MCF 10A (cell line): Measurements from ENCODE around the gene DUS1L. TPM values are rescaled to one million over a fixed set of nuclear protein-coding genes. Genes with fewer than 3 reads are reported as not detected.

ENCODE experiments used
- BruUV-seq: library from RNA; stranded (reverse); fragments of 400-500 nt; replicated peaks from 2 replicates; lab custom pipeline; 2021; lab: Mats Ljungman, UMichigan
- CTCF ChIA-PET: fragments of 300-600 bp; sonication (Branson Sonifier 250); formaldehyde crosslinking; extraction: SDS; loops from one replicate; lab custom pipeline; 2021; ENCODE audit warnings: antibody characterized with exemption, inconsistent platforms; lab: Yijun Ruan, JAX
- POLR2A ChIA-PET: fragments of 300-600, 350-650 bp; sonication (Branson Sonifier 250); formaldehyde crosslinking; extraction: SDS; loops from one replicate; lab custom pipeline; 2020; ENCODE audit warnings: antibody characterized with exemption, inconsistent platforms; lab: Yijun Ruan, JAX
- DNase-seq: peaks from one replicate; pipeline ENCODE4 v3.0.0-alpha.2; 2018; ENCODE audit not compliant: unreplicated experiment
- H3K27ac Mint-ChIP-seq: one replicate; pipeline ENCODE4 v1.8.0; 2022; ENCODE audit warnings: mild to moderate bottlenecking, low read depth, mixed read lengths; ENCODE audit not compliant: unreplicated experiment
- H3K27me3 Mint-ChIP-seq: one replicate; pipeline ENCODE4 v1.8.0; 2022; ENCODE audit warnings: mixed read lengths; ENCODE audit not compliant: insufficient read depth, unreplicated experiment
- H3K36me3 Mint-ChIP-seq: one replicate; pipeline ENCODE4 v1.8.0; 2022; ENCODE audit warnings: mild to moderate bottlenecking, moderate library complexity, mixed read lengths; ENCODE audit not compliant: insufficient read depth, unreplicated experiment
- H3K4me1 Mint-ChIP-seq: one replicate; pipeline ENCODE4 v1.8.0; 2022; ENCODE audit warnings: mixed read lengths; ENCODE audit not compliant: insufficient read depth, unreplicated experiment
- H3K4me3 Mint-ChIP-seq: one replicate; pipeline ENCODE4 v1.8.0; 2022; ENCODE audit warnings: mild to moderate bottlenecking, moderate library complexity, mixed read lengths; ENCODE audit not compliant: unreplicated experiment
- H3K9me3 Mint-ChIP-seq: one replicate; pipeline ENCODE4 v1.8.0; 2022; ENCODE audit warnings: mixed read lengths; ENCODE audit not compliant: unreplicated experiment
- CTCF ChIP-seq: fragments of 200-600 bp; IDR thresholded peaks from one replicate; pipeline ENCODE4 v1.8.0; 2022; ENCODE audit warnings: antibody characterized with exemption, mild to moderate bottlenecking; ENCODE audit not compliant: unreplicated experiment
- intact Hi-C: fragments of 100-400 bp; cut with micrococcal nuclease; formaldehyde crosslinking; loops from 2 replicates; pipeline ENCODE4 v1.14.1; 2022
- total RNA-seq: library from RNA; stranded (reverse); gene quantifications from 2 replicates; pipeline ENCODE4 v1.2.3, GENCODE V29; 2022

The DUS1L gene
- total RNA-seq, 1 experiment from 2014 or later = 116 TPM

DNA sequence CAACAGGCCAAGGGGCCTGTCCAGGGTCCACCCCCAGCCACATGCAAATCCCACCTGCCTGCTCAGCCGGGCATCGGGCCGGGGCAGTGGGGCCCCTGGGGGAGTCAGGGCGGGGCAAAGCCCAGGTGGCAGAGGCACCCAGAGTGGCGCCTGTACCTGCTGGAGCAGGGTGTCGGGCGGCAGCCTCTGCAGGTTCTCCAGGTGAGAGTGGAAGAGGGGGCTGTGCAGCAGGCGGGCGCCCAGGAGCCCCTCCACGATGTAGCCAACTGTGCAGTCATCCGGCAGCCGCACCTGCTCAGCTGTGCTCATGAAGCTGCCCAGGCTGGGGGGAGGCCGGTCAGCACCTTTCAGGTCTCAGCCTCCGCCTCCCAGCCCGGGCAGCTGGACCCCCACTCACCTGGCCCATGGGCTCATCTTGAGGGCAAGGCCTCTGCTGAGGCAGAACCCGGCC, 16.1 kb downstream of the DUS1L start:
- no peak for DNase-seq
- TF ChIP-seq CTCF = no peak
- BruUV-seq = no TSS peak
- intact Hi-C loops = no loop called here
- CTCF ChIA-PET = interaction anchor here (2.0 kb wide), 1 partner anchor 13 kb away, joined by 7 read pairs; no protein-coding TSS in a partner anchor
- Mint-ChIP-seq H3K4me1 (no peaks in the 10 kb centered on the region), H3K4me3 (no peak overlapping the region), H3K27me3 (no peaks in the 10 kb centered on the region), H3K27ac (no peak overlapping the region), H3K9me3 (no peaks in the 10 kb centered on the region), H3K36me3 (peaks cover 20% of the 10 kb centered on the region)
- POLR2A ChIA-PET = interaction anchor here (1.0 to 3.0 kb wide), 4 partner anchors 8 to 56 kb away, joined by 3 to 11 read pairs (median 8); partner anchors contain the start of genes DCXR and DUS1L

GRCh38 chr17:82049106-82049505, 16.5 kb downstream of the DUS1L start:
- intact Hi-C loops = no loop called here
- POLR2A ChIA-PET = interaction anchor here (3.0 kb wide), 1 partner anchor 11 kb away, joined by 11 read pairs; the partner anchor contains the start of gene DCXR
- CTCF ChIA-PET = no interaction called here
- Mint-ChIP-seq H3K4me1 (no peaks in the 10 kb centered on the region), H3K9me3 (no peaks in the 10 kb centered on the region), H3K36me3 (peaks cover 20% of the 10 kb centered on the region), H3K27ac (no peak overlapping the region), H3K27me3 (no peaks in the 10 kb centered on the region), H3K4me3 (no peak overlapping the region)
- no TSS peak for BruUV-seq
- no peak for TF ChIP-seq CTCF
- no peak for DNase-seq

GRCh38 chr17:82048571-82048971, 17.0 kb downstream of the DUS1L start:
- BruUV-seq = no TSS peak
- ChIA-PET POLR2A (interaction anchor here (3.0 kb wide), 1 partner anchor 11 kb away, joined by 11 read pairs; the partner anchor contains the start of gene DCXR), CTCF (no interaction called here)
- intact Hi-C loops = no loop called here
- Mint-ChIP-seq H3K9me3 (no peaks in the 10 kb centered on the region), H3K27me3 (no peaks in the 10 kb centered on the region), H3K27ac (no peak overlapping the region), H3K4me3 (no peak overlapping the region), H3K4me1 (no peaks in the 10 kb centered on the region), H3K36me3 (peaks cover 19% of the 10 kb centered on the region)
- TF ChIP-seq CTCF = no peak
- no peak for DNase-seq

DNA sequence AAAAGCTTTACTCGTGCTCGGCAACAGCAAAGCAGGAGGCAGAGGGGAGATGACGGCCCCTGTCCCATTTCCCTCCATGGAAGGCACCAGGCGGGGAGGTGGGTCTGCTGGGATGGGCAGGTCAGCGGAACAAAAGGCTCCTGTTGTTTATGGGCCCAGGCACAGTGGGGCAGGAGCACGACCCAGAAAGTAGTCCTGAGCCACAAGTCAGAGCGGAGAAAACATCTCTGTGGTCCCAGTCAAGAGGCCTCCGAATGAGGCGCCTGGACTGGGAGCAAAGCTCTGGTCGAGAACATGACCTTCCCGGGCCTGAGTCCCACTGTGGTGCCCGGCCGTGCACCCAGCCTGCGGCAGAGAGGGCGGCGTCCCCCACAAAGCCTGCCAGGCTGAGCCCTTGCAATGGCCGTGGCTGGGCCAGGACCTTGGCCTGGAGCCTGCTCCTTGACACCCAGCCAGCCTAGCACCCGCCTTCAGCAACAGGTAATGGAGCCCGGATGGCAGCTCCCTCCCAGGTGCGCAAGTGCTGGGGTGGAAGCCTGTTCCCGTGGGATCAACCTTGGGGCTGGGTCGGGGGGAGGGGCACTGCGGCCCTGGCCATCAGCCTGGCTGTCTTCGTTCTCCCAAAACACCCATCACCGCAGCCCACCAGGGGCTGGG, 17.6 kb downstream of the DUS1L start:
- H3K4me1 Mint-ChIP-seq = no peaks in the 10 kb centered on the region
- H3K4me3 Mint-ChIP-seq = no peak overlapping the region
- no peaks in the 10 kb centered on the region for H3K9me3 Mint-ChIP-seq
- ChIA-PET CTCF (interaction anchor here (0.6 kb wide), 1 partner anchor 322 kb away, joined by 4 read pairs; no protein-coding TSS in a partner anchor), POLR2A (interaction anchor here (0.6 to 1.3 kb wide), 3 partner anchors 10 to 62 kb away, joined by 3 to 6 read pairs (median 4); partner anchors contain the start of gene DCXR)
- BruUV-seq = TSS peak; percentile 33
- TF ChIP-seq CTCF = no peak
- DNase-seq = no peak
- H3K36me3 Mint-ChIP-seq = peaks cover 19% of the 10 kb centered on the region
- H3K27me3 Mint-ChIP-seq = no peaks in the 10 kb centered on the region
- intact Hi-C loops = no loop called here
- no peak overlapping the region for H3K27ac Mint-ChIP-seq
